Lung (tissue), 5 donors: ENCODE results near the gene DBF4B. TPM values are rescaled to one million over a fixed set of nuclear protein-coding genes. Genes with fewer than 3 reads are reported as not detected.

ENCODE experiments used
- polyA plus RNA-seq, 2 donors: library from polyadenylated mRNA; stranded (reverse); fragments of 200-250 nt; gene quantifications; one replicate each; pipeline ENCODE4 v1.2.1, GENCODE V29; 2013
- small RNA-seq: library from RNA; depleted of rRNA; stranded (forward); fragments of <200 nt; gene quantifications from one replicate; pipeline ENCODE3, GENCODE V24; 2014; ENCODE audit warnings: low replicate concordance
- total RNA-seq, 2 donors: library from RNA; depleted of rRNA in 1 of 2; stranded (reverse); fragments of >200 nt in 1 of 2; gene quantifications; one replicate each; pipeline ENCODE4 v1.2.1, GENCODE V29; 2014 to 2021
- donor health status: Bipolar disorder and iron deficiency.
- donor health status: healthy.
- donor health status: DM: yes; HTN: yes; CAD: no.

The DBF4B gene
- total and polyA plus RNA-seq, 4 donors, result 2.7 to 8.6 (median 3.1) TPM

Small RNAs within 50 kb of the gene (small RNA-seq; reads per million reads assigned to genes)
- not detected for gene RN7SL819P

Other genes with a start within 250 kb of the DBF4B start
- 10 to 100 TPM; 36.2 to 62.0 TPM for gene GPATCH8, start 205.3 kb upstream of the DBF4B start, total RNA-seq
- gene GPATCH8, start 205.3 kb upstream of the DBF4B start, polyA plus RNA-seq, result 10 to 100 TPM in 1 of 2 donors, 1 to 10 TPM in 1; 8.9 to 11.4 TPM
- 10 to 100 TPM in 1 of 2 donors, 1 to 10 TPM in 1; 8.3 to 14.1 TPM for gene FZD2, start 151.2 kb upstream of the DBF4B start, total RNA-seq
- gene FZD2, start 151.2 kb upstream of the DBF4B start, polyA plus RNA-seq, result 1 to 10 TPM; 3.8 to 5.5 TPM
- gene MEIOC, start 52.2 kb upstream of the DBF4B start, total RNA-seq, result not detected
- gene MEIOC, start 52.2 kb upstream of the DBF4B start, polyA plus RNA-seq, result under 1 TPM; 0.02 to 0.08 TPM
- 10 to 100 TPM; 20.5 to 21.4 TPM for gene CCDC43, start 18.9 kb upstream of the DBF4B start, total RNA-seq
- gene CCDC43, start 18.9 kb upstream of the DBF4B start, polyA plus RNA-seq, result 10 to 100 TPM; 13.5 to 17.0 TPM
- gene ADAM11, start 50.3 kb downstream of the DBF4B start, total RNA-seq, result 1 to 10 TPM in 1 of 2 donors, under 1 TPM in 1; 0.09 to 1.1 TPM
- gene ADAM11, start 50.3 kb downstream of the DBF4B start, polyA plus RNA-seq, result under 1 TPM; 0.15 to 0.22 TPM
- gene GJC1, start 121.6 kb downstream of the DBF4B start, total RNA-seq, result 10 to 100 TPM; 13.0 to 44.3 TPM
- 1 to 10 TPM; 3.9 TPM for gene GJC1, start 121.6 kb downstream of the DBF4B start, polyA plus RNA-seq
- 10 to 100 TPM; 12.1 to 23.9 TPM for gene HIGD1B, start 139.2 kb downstream of the DBF4B start, total RNA-seq
- gene HIGD1B, start 139.2 kb downstream of the DBF4B start, polyA plus RNA-seq, result 10 to 100 TPM in 1 of 2 donors, 1 to 10 TPM in 1; 3.0 to 25.4 TPM
- 10 to 100 TPM; 90.1 to 93.3 TPM for gene EFTUD2, start 190.8 kb downstream of the DBF4B start, total RNA-seq
- 10 to 100 TPM; 35.5 to 56.4 TPM for gene EFTUD2, start 190.8 kb downstream of the DBF4B start, polyA plus RNA-seq
- under 1 TPM; 0.25 to 0.88 TPM for gene GFAP, start 206.8 kb downstream of the DBF4B start, total RNA-seq
- gene GFAP, start 206.8 kb downstream of the DBF4B start, polyA plus RNA-seq, result under 1 TPM; 0.32 to 0.35 TPM
- gene KIF18B, start 239.1 kb downstream of the DBF4B start, total RNA-seq, result 1 to 10 TPM in 1 of 2 donors, under 1 TPM in 1; 0.80 to 1.4 TPM
- gene KIF18B, start 239.1 kb downstream of the DBF4B start, polyA plus RNA-seq, result under 1 TPM; 0.70 to 0.87 TPM